Common myeloid progenitor, CD34-positive (primary cell): Measurements from ENCODE around the gene PLXNA3.
A peak's percentile ranks its signal among the peaks of the same experiment; 100 is the strongest.

Experiments used
- CTCF ChIA-PET: fragments of 350-600 bp; sonication (Branson Sonifier 250); formaldehyde crosslinking; loops from one replicate; lab custom pipeline; 2021; ENCODE audit warnings: antibody characterized with exemption; lab: Charles Lee
- POLR2A ChIA-PET: fragments of 350-600 bp; sonication (Branson Sonifier 250); formaldehyde crosslinking; loops from one replicate; lab custom pipeline; 2021; ENCODE audit warnings: antibody characterized with exemption; lab: Charles Lee
- DNase-seq, 3 donors: peaks; one replicate each; pipeline versions ENCODE4 v3.0.0 to v3.0.0-alpha.2; 2013
- H3K27ac ChIP-seq, 2 experiments: 1 replicate in 1 of 2; 2 replicates in 1 of 2; pipeline ENCODE4 v1.7.0; 2013; ENCODE audit warnings: inconsistent platforms in 2 of 2, low read length in 2 of 2, mild to moderate bottlenecking in 2 of 2, low read depth in 1 of 2, moderate library complexity in 1 of 2; ENCODE audit not compliant: severe bottlenecking in 2 of 2, insufficient read depth in 1 of 2, poor library complexity in 1 of 2
- H3K27me3 ChIP-seq, 5 experiments: replicated peaks in 2 of 5; 1 replicate in 3 of 5; 2 replicates in 2 of 5; pipeline versions ENCODE4 v1.6.1 to v1.7.0; 2013; ENCODE audit warnings: low read length in 4 of 5, mild to moderate bottlenecking in 2 of 5, moderate library complexity in 2 of 5, inconsistent platforms in 1 of 5; ENCODE audit not compliant: insufficient read depth in 5 of 5, control insufficient read depth in 4 of 5
- H3K36me3 ChIP-seq, 4 experiments: 1 replicate in 2 of 4; 2 replicates in 2 of 4; pipeline versions ENCODE4 v1.6.1 to v1.7.0; 2013; ENCODE audit warnings: low read length in 3 of 4, control low read depth in 1 of 4, mild to moderate bottlenecking in 1 of 4; ENCODE audit not compliant: control insufficient read depth in 4 of 4, insufficient read depth in 4 of 4
- H3K4me1 ChIP-seq, 4 experiments: 1 replicate in 3 of 4; 2 replicates in 1 of 4; pipeline versions ENCODE4 v1.6.1 to v1.7.1; 2013; ENCODE audit warnings: low read length in 3 of 4, mild to moderate bottlenecking in 3 of 4, control low read depth in 1 of 4, inconsistent platforms in 1 of 4, moderate library complexity in 1 of 4; ENCODE audit not compliant: control insufficient read depth in 4 of 4, insufficient read depth in 4 of 4; ENCODE audit errors: control extremely low read depth in 1 of 4
- H3K4me3 ChIP-seq, 7 experiments: 1 replicate in 4 of 7; 2 replicates in 3 of 7; pipeline versions ENCODE4 v1.5.1 to v1.7.0; 2013; ENCODE audit warnings: mild to moderate bottlenecking in 7 of 7, low read length in 6 of 7, moderate library complexity in 6 of 7, inconsistent platforms in 2 of 7, low read depth in 2 of 7, control low read depth in 1 of 7; ENCODE audit not compliant: insufficient read depth in 4 of 7, control insufficient read depth in 1 of 7; ENCODE audit errors: extremely low read depth in 1 of 7
- H3K9me3 ChIP-seq, 5 experiments: 1 replicate in 4 of 5; 2 replicates in 1 of 5; pipeline versions ENCODE4 v1.6.1 to v1.7.1; 2013; ENCODE audit warnings: low read length in 4 of 5, mild to moderate bottlenecking in 2 of 5, inconsistent platforms in 1 of 5, low read depth in 1 of 5, moderate library complexity in 1 of 5; ENCODE audit not compliant: control insufficient read depth in 4 of 5, insufficient read depth in 2 of 5; ENCODE audit errors: control extremely low read depth in 1 of 5
- WGBS: methylation state at CpG from one replicate; pipeline ENCODE4 v1.1.5; 2013; ENCODE audit not compliant: insufficient coverage; 5-methylcytosine and 5-hydroxymethylcytosine counted together

The PLXNA3 gene

DNA sequence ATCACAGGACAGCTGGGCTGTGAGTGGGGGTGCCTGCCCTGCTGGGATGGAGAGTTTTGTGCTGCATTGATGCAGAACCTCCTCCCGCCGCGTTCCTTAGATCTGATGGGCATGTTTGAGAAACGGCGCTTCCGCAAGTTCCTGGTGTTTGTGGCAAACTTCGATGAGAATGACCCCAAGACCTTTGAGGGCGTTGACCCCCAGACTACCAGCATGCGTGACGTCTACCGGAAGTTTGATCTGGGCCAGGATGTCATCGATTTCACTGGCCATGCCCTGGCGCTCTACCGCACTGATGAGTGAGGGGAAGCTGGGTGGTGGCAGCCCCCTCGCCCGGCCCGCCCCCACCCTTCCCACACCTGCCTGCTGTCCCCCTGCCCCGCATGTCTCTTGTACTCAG, 18.2 kb upstream of the PLXNA3 start:
- WGBS = 95% methylated on average over 8 of the region's 18 CpGs
- Histone ChIP-seq H3K9me3 (peaks cover 0 to 9% (median 0%) of the 10 kb centered on the region in 5 experiments), H3K4me1 (peaks cover 0 to 28% (median 15%) of the 10 kb centered on the region in 4 experiments), H3K4me3 (no peak overlapping the region), H3K36me3 (peaks cover 3 to 39% (median 20%) of the 10 kb centered on the region in 4 experiments), H3K27me3 (no peaks in the 10 kb centered on the region), H3K27ac (no peak overlapping the region)
- no peak for DNase-seq
- POLR2A ChIA-PET = no interaction called here
- CTCF ChIA-PET = no interaction called here

GRCh38 chrX:154440623-154441357, 17.3 kb upstream of the PLXNA3 start:
- DNase-seq = no peak
- POLR2A ChIA-PET = interaction anchor here (0.8 kb wide), 1 partner anchor 9 kb away, joined by 3 read pairs; no protein-coding TSS in a partner anchor
- WGBS = 89% methylated on average over 13 of the region's 17 CpGs

GRCh38 chrX:154441564-154441963, 16.5 kb upstream of the PLXNA3 start:
- DNase-seq = no peak
- H3K36me3 ChIP-seq = peaks cover 3 to 33% (median 20%) of the 10 kb centered on the region in 4 experiments
- ChIA-PET CTCF (interaction anchor here (1.1 to 1.2 kb wide), 2 partner anchors 11 to 40 kb away, joined by 3 to 4 read pairs; no protein-coding TSS in a partner anchor), POLR2A (interaction anchor here (0.8 kb wide), 1 partner anchor 10 kb away, joined by 3 read pairs; no protein-coding TSS in a partner anchor)
- peaks cover 0 to 3% (median 0%) of the 10 kb centered on the region in 5 experiments for H3K9me3 ChIP-seq
- H3K4me3 ChIP-seq = no peak overlapping the region
- peaks cover 0 to 5% (median 0%) of the 10 kb centered on the region in 5 experiments for H3K27me3 ChIP-seq
- peaks cover 0 to 22% (median 18%) of the 10 kb centered on the region in 4 experiments for H3K4me1 ChIP-seq
- WGBS = 97% methylated on average over 9 of the region's 11 CpGs
- H3K27ac ChIP-seq = no peak overlapping the region

More at GRCh38 chrX:154440623-154441357, 17.3 kb upstream of the PLXNA3 start:
- CTCF ChIA-PET = interaction anchor here (1.2 kb wide), 1 partner anchor 41 kb away, joined by 3 read pairs; no protein-coding TSS in a partner anchor
- Histone ChIP-seq H3K4me3 (no peak overlapping the region), H3K27me3 (no peaks in the 10 kb centered on the region), H3K4me1 (peaks cover 0 to 28% (median 18%) of the 10 kb centered on the region in 4 experiments), H3K36me3 (peaks cover 3 to 30% (median 20%) of the 10 kb centered on the region in 4 experiments), H3K9me3 (peaks cover 0 to 9% (median 0%) of the 10 kb centered on the region in 5 experiments), H3K27ac (no peak overlapping the region)

DNA sequence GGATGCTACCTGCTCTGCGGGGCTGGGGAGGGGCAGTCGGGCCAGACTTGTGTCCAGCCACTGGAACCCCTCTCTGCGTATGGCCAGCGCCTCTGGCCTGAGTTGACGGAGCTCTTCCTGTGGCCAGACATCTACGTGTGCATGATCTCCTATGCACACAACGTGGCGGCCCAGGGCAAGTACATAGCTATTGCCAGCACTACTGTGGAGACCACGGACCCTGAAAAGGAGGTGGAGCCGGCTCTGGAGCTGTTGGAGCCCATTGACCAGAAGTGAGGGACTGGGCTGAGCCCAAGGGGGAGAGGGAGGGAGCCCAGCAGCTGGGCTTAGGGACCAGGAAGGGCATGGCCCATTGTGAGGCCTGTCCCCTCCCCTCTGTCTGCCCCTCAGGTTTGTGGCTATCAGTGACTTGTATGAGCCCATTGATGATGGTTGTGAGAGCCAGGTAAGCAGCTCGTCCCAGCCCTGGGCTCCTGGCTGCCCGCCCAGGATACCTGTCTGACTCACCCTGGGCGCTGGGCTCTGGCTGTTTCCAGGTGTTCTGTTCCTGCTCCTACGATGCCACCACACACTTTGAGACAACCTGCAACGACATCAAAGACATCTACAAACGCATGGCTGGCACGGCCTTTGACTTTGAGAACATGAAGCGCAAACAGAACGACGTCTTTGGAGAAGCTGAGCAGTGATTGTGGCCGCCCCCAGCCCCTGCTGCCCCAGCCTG, 15.9 kb upstream of the PLXNA3 start:
- Histone ChIP-seq H3K9me3 (peaks cover 0 to 3% (median 0%) of the 10 kb centered on the region in 5 experiments), H3K27me3 (peaks cover 0 to 5% (median 0%) of the 10 kb centered on the region in 5 experiments), H3K4me3 (no peak overlapping the region), H3K4me1 (peaks cover 0 to 22% (median 18%) of the 10 kb centered on the region in 4 experiments), H3K36me3 (peaks cover 3 to 38% (median 20%) of the 10 kb centered on the region in 4 experiments), H3K27ac (no peak overlapping the region)
- DNase-seq = no peak
- 92% methylated on average over 19 of the region's 21 CpGs for WGBS
- POLR2A ChIA-PET = no interaction called here
- CTCF ChIA-PET = interaction anchor here (1.1 to 1.3 kb wide), 3 partner anchors 12 to 69 kb away, joined by 3 to 4 read pairs (median 3); no protein-coding TSS in a partner anchor

DNA sequence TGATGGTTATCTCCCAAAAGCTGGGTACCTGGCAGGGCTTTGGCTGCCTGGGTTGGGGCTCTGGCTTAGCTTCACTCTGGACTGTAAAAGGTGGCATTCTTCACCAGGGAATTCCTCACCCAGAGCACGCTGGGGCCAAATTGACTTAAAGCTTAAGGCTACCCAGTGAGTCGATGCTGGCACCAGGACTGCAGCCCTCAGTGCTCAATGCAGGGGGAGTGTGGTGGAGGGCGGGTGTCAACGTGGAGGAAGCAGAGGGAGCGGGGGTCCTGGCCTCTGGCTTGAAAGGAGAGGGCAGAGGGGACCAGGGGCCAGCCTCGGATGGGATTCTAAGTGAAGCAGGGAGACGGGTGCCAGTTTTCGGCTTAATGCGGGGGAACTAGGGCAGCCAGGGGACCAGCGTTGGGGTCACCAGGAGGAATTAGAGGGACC, 14.6 kb upstream of the PLXNA3 start:
- 33% methylated on average over 8 of the region's 10 CpGs for WGBS
- CTCF ChIA-PET = interaction anchor here (1.3 kb wide), 1 partner anchor 70 kb away, joined by 3 read pairs; no protein-coding TSS in a partner anchor
- peak overlapping the region in 5 of 7 experiments; percentile 15 to 61 (median 30) for H3K4me3 ChIP-seq

DNA sequence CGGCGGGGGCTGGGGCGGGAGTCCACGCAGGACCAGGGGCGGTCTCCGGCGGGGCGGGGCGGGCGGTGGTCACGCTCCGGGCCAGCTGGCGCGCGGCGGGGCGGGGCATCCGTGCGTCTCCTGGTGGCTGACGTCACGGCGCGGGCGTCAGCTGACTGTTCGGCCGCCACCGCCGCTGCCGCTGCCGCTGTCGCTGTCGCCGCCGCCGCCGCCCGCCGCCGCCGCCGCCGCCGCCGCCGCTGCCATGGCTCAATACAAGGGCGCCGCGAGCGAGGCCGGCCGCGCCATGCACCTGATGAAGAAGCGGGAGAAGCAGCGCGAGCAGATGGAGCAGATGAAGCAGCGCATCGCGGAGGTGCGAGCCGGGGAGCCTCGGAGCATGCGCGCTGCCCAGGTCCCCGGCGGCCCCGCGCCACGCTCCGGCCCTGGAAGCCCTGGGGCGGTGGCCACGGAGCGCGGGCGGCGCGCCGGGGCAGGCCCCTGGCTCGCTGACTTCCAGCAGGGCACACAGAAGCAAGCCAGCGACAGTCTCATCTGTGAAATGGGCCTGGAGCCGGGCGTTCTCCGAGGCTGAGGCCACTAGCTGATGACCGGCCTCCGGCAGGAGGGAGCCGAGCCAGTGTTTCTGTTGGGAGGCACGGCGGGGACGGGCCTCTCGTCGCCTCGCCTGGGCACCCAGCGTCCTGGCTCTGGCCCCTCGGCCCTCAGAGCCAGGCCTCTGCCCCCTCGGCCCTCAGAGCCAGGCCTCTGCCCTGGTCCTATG, 13.9 kb upstream of the PLXNA3 start, which contains the start of gene FAM50A:
Gene FAM50A, plus strand, starts transcription at position 150 of the 763 bp plus-strand sequence. Its CDS starts 95 bp downstream, at position 245.
- peaks cover 3 to 44% (median 19%) of the 10 kb centered on the region in 4 experiments for H3K36me3 ChIP-seq
- WGBS = 27% methylated on average over 85 of the region's 94 CpGs
- CTCF ChIA-PET = interaction anchor here (1.3 kb wide), 1 partner anchor 71 kb away, joined by 3 read pairs; no protein-coding TSS in a partner anchor

More for the DNA sequence above, 14.6 kb upstream of the PLXNA3 start:
- H3K4me1 ChIP-seq = peaks cover 0 to 15% (median 12%) of the 10 kb centered on the region in 4 experiments
- peaks cover 3 to 41% (median 22%) of the 10 kb centered on the region in 4 experiments for H3K36me3 ChIP-seq
- H3K27ac ChIP-seq = no peak overlapping the region
- DNase-seq = peak in 1 of 3 donors; percentile 30
- peaks cover 0 to 5% (median 0%) of the 10 kb centered on the region in 5 experiments for H3K27me3 ChIP-seq
- POLR2A ChIA-PET = no interaction called here
- no peaks in the 10 kb centered on the region for H3K9me3 ChIP-seq

More for the DNA sequence above, 13.9 kb upstream of the PLXNA3 start, which contains the start of gene FAM50A:
- H3K27ac ChIP-seq = no peak within 1 kb of the TSS
- H3K4me1 ChIP-seq = peaks cover 0 to 15% (median 12%) of the 10 kb centered on the region in 4 experiments
- H3K4me3 ChIP-seq = peak within 1 kb of the TSS in 6 of 7 experiments; percentile 15 to 70 (median 44)
- peaks cover 0 to 5% (median 0%) of the 10 kb centered on the region in 5 experiments for H3K27me3 ChIP-seq
- DNase-seq = peak; percentile 42 to 68 (median 52)
- H3K9me3 ChIP-seq = no peaks in the 10 kb centered on the region
- POLR2A ChIA-PET = no interaction called here
